ENCODE measurements around the gene B4GALT2. TPM values are rescaled to one million over a fixed set of nuclear protein-coding genes. Genes with fewer than 3 reads are reported as not detected.

Gene B4GALT2
- total and polyA plus RNA-seq, 2 of the 4 experiments (the other 2 are of a cell fraction) = 52.3 to 60.8 TPM

DNA sequence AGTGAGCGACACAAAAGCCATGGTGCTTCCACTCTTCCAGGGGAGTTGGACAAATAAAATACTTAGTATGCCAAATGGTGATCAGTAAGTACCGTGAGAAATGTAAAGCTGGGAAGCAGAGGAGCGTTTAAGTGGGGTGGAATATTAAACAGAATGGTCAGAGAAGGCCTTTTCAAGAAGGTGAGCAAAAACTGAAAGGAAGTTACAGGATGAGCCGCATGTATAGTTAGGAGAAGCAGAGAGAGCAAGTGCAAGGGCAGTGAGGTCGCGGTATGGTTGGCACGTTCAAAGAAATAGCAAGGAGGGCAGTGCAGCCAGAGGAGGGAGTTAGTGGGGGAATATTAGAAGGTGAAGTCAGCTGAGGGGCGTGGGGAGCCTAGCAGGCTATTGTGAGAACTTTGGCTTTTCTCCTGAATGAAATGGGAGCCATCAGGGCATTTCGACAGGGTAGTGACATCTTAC, 5.0 kb upstream of the B4GALT2 start:
- Histone ChIP-seq H3K36me3 (ENCODE audit: control insufficient read depth, insufficient read depth, low read length) (peaks cover 25% of the 10 kb centered on the region), H3K9ac (ENCODE audit: low read depth, low read length) (peak overlapping the region; percentile 27), H2BK5ac (ENCODE audit: low read depth, low read length, poor library complexity, severe bottlenecking) (peak overlapping the region; percentile 9), H3K79me1 (ENCODE audit: low read depth in 1 of 2, low read length in 2 of 2) (peaks cover 38 to 57% of the 10 kb centered on the region in 2 experiments; a peak in 3 of 4 replicates), H4K20me1 (ENCODE audit: insufficient read depth, low read length) (peaks cover 25% of the 10 kb centered on the region), H3K14ac (replicated peaks; ENCODE audit: low read depth, low read length) (no peak overlapping the region), H3K4me3 (ENCODE audit: insufficient read depth, low read depth, low read length) (peak overlapping the region; percentile 76), H2BK20ac (ENCODE audit: low read depth, low read length) (no peak overlapping the region), H3K9me1 (ENCODE audit: insufficient read depth, low read length) (peaks cover 30% of the 10 kb centered on the region), H3K9me3 (ENCODE audit: control insufficient read depth, insufficient read depth, low read length) (no peaks in the 10 kb centered on the region), H4K91ac (ENCODE audit: insufficient read depth, low read depth, low read length) (no peak overlapping the region), H2AK9ac (replicated peaks; ENCODE audit: low read depth, low read length, poor library complexity) (peak overlapping the region; percentile 74), H2BK15ac (ENCODE audit: low read depth, low read length) (no peak overlapping the region), H2BK120ac (ENCODE audit: low read depth, low read length) (no peak overlapping the region), H3K4me2 (ENCODE audit: low read depth, low read length) (peak overlapping the region; percentile 89), H3K4ac (ENCODE audit: low read depth, low read length) (0 out of 2 replicates have a peak overlapping the region, but pooled peaks have one; percentile 74), H2AK5ac (ENCODE audit: low read depth, low read length) (no peak overlapping the region), H3K27ac (ENCODE audit: insufficient read depth, low read length) (no peak overlapping the region; the same call in 1 of the 2 replicates), H3K27me3 (ENCODE audit: control insufficient read depth, insufficient read depth, low read length) (no peaks in the 10 kb centered on the region), H4K5ac (ENCODE audit: low read depth, low read length) (peak overlapping the region; percentile 24; the same call in 1 of the 2 replicates), H3K23ac (ENCODE audit: low read depth, low read length) (no peak overlapping the region), H4K8ac (ENCODE audit: low read depth in 2 of 2, low read length in 2 of 2) (peak overlapping the region; percentile 22 to 83; a peak in 3 of 4 replicates), H3K4me1 (ENCODE audit: control insufficient read depth, insufficient read depth, low read length) (peaks cover 12% of the 10 kb centered on the region), H3K56ac (ENCODE audit: extremely low read depth, insufficient read depth, low read length) (no peak overlapping the region), H3K18ac (ENCODE audit: low read depth, low read length) (no peak overlapping the region), H2AFZ (replicated peaks; ENCODE audit: low read length, poor library complexity) (peak overlapping the region; percentile 99)
- ChIA-PET POLR2A (ENCODE audit: unreplicated experiment) (no interaction called here), CTCF (no interaction called here)
- in situ Hi-C loops (cut with MboI; ENCODE audit: low sequenced_read_pairs) = loop anchor here (25.0 kb wide), 1 partner anchor 437 kb away; the partner anchor contains the start of gene PTPRF
- WGBS, 2 experiments (ENCODE audit: extremely low coverage in 2 of 2, insufficient read length in 1 of 2) = 50% methylated on average over 8 of the region's 9 CpGs; no CpG with 5 or more reads in 1 of the 2 experiments
- BruUV-seq (replicated peaks) = no TSS peak
- ATAC-seq (ENCODE audit: low read depth) = no peak
- intact Hi-C loops (cut with micrococcal nuclease) = no loop called here
- DNase-seq = no peak
- dilution Hi-C loops (cut with HindIII; ENCODE audit: low sequenced_read_pairs, unreplicated experiment) = no loop called here
- TF ChIP-seq CHD1 (IDR thresholded peaks at IDR 0.05; ENCODE audit: low read depth, low read length) = no peak
- no peak for TF ChIP-seq FOS (IDR thresholded peaks at IDR 0.05; ENCODE audit: low read depth, low read length)
- no peak for TF ChIP-seq NFE2L2 (IDR thresholded peaks at IDR 0.05; ENCODE audit: low read depth, low read length)
- TF ChIP-seq RCOR1 (IDR thresholded peaks at IDR 0.05; ENCODE audit: insufficient replicate concordance, low read length) = no peak

Data from IMR-90 (cell line).